NCI-H2227 (cell line): ENCODE measurements around the gene IGSF11.
"Not testable (repeated sequence)": the region's sequence is repeated elsewhere in the genome, so short reads cannot be mapped to it uniquely, and the experiment has no call there.

Experiments
- DNase-seq: peaks from one replicate; lab custom pipeline; 2025; ENCODE audit not compliant: unreplicated experiment; lab: John Stamatoyannopoulos, UW

The IGSF11 gene, protein sequence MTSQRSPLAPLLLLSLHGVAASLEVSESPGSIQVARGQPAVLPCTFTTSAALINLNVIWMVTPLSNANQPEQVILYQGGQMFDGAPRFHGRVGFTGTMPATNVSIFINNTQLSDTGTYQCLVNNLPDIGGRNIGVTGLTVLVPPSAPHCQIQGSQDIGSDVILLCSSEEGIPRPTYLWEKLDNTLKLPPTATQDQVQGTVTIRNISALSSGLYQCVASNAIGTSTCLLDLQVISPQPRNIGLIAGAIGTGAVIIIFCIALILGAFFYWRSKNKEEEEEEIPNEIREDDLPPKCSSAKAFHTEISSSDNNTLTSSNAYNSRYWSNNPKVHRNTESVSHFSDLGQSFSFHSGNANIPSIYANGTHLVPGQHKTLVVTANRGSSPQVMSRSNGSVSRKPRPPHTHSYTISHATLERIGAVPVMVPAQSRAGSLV

GRCh38 chr3:119034256-119035013 lies at the start of gene IGSF11:
Gene IGSF11, minus strand, starts transcription at chr3:119034846. Its CDS starts 264 bp downstream, at chr3:119034582.
- DNase-seq, result peak; percentile 69

DNA sequence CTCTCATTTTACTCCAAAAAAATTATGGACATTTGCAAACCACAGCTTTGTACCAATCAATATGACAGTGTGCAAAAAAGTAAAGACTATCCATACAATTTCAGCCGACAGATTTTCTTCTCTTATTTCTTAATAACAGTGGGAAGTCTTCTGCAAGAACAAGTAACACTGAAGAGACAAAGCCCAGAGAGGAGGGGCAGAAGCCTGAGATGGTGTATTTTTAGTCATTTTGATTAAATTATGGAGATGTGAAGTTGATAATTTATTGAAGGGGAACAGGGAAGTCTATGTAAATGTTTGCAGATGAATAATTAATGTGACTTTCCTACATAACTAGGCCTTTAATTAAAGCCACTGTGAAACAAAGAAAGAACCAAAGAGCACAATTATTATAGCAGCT lies 45.7 kb upstream of the IGSF11 start:
- no peak for DNase-seq

DNA sequence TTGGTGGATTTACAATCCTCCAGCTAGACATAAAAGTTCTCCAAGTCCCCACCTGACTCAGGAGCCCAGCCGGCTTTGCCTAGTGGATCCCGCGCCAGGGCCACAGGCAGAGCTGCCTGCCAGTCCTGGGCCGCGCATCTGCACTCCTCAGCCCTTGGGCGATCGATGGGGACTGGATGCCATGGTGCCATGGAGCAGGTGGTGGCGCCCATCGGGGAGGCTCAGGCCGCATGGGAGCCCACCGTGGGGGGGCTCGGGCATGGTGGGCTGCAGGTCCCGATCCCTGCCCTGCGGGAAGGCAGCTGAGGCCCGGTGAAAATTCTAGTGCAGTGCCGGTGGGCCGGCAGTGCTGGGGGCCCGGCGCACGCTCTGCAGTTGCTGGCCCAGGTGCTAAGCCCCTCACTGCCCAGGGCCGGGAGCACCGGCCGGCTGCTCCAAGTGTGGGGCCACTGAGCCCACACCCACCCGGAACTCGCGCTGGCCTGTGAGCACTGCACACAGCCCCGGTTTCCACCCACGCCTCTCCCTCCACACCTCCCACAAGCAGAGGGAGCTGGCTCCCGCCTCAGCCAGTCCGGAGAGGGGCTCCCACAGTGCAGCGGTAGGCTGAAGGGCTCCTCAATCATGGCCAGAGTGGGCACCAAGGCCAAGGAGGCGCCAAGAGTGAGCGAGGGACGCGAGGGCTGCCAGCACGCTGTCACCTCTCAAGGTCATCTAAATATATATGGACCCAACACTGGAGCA lies 38.8 kb upstream of the IGSF11 start:
- no peak for DNase-seq

DNA sequence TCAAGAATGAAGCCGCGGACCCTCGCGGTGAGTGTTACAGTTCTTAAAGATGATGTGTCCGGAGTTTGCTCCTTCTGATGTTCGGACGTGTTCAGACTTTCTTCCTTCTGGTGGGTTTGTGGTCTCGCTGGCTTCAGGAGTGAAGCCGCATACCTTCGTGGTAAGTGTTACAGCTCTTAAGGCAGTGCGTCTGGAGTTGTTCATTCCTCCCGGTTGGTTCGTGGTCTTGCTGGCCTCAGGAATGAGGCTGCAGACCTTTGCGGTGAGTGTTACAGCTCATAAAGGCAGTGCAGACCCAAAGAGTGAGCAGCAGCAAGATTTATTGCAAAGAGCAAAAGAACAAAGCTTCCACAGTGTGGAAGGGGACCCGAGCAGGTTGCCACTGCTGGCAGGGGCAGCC lies 37.8 kb upstream of the IGSF11 start:
- DNase-seq, result not testable (repeated sequence)

DNA sequence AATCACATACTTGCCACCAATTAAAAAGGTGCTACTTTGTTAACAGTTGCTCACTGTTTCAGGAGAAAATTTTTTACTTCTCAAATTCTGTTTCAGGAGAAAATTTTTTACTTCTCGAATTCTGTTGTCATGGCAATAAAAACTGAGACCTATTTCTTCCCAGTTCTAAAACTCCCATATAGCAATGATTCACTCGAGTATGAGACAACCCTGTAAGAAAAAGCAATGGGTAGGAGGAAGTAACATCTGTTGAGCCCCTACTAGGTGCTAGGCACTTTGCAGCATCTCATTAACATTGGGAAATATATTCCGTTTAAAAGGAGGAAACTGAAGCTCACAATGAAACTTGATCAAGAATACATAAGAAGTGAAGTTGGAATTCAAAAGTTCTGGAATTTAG lies 35.1 kb upstream of the IGSF11 start:
- DNase-seq, result no peak

- DNase-seq, result no peak
These were observed 28.8 kb upstream of the IGSF11 start for GRCh38 chr3:119063471-119063870.

DNA sequence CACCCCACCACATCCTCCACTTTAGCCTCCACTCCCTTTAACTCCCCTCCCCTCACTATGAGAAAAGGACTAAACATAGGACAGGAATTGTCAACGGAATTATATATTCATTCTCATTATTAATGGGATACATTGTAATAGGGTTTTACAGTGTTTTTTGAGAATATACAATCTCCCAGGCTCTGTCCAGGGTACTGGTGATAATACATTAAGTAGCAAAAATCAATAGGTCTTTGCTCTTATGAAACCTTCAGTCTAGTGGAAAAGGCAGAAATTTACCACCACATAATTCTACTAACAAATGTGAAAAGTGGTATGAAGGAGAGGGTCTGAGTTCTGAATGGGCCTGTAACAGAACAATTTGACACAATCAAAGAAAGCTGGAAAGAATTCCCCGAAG lies 28.2 kb upstream of the IGSF11 start:
- DNase-seq, result no peak

GRCh38 chr3:119044593-119044992 lies 9.9 kb upstream of the IGSF11 start:
- DNase-seq, result no peak

GRCh38 chr3:119042162-119042561 lies 7.5 kb upstream of the IGSF11 start:
- DNase-seq, result no peak

DNA sequence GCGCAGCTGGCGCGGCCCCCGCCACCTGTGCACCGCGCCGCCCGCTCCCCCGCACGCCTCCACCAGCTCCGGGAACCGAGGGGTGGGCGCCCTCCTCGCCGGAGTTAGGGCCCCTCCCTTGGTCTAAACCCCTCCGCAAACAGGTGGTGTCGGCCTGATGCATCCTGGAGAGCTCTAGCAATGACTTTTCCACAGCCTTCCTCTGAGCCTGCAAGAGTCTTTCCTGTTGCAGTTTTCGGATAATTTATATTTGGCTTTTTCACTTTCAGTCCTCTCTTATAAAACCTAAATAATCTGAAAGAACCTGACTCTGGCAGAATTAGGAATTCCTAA lies 334 bp upstream of the IGSF11 start:
- no peak for DNase-seq

- no peak for DNase-seq
These were observed 1.0 kb downstream of the IGSF11 start for GRCh38 chr3:119033393-119034255.

- no peak for DNase-seq
These were observed 9.4 kb downstream of the IGSF11 start for GRCh38 chr3:119025171-119025795.

DNA sequence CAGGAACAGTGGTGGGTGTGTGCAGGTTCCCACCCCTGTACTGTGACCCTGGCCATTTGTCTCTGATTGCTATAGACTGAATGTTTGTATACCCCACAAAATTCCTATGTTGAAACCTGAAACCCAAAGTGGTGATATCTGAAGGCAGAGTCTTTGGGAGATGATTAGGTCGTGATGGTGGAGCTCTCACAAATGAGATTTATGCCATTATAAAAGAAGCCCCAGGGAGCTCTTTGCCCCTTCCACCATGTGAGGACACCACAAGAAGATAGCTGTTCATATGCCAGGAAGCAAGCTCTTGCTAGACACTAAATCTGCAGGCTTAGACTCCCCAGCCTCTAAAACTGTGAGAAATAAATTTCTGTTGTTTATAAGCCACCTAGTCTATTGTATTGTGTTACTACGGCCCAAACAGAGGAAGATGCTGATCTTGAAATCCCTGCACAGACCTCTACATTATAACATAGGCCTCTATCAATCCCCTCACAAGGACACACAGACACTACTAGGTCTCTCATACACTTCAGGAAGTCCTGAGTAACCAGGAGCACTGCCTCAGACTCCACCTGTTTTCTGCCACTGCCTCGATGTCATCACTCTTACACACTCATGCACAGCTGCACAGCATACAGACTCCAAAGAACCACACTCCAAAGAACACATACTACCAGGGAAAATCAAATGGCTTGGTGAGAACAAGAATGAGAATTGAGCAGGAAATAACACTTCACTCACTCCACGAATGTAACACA lies 14.7 kb downstream of the IGSF11 start:
- no peak for DNase-seq

GRCh38 chr3:119018690-119019463 lies 15.8 kb downstream of the IGSF11 start:
- no peak for DNase-seq

- DNase-seq, result no peak
These were observed 18.7 kb downstream of the IGSF11 start for GRCh38 chr3:119015942-119016341.

DNA sequence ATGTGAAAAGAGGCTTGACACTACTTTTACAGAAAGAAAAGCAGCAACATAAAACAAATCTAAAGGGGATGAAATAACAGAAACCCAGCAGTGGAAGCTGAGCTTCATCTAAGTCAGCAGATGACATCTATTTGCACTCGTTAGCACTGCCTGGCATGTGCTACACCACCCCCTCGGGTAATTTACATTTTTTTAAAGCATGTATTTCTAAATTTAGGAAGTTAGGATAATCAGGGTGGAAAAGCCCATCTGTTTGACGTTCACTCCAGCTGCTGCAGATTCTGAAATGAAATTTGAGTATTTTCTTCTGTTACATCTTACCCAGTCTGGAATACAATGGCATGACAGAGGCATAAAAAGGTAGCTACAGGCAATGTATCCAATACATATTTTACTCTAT lies 20.7 kb downstream of the IGSF11 start:
- DNase-seq, result no peak

DNA sequence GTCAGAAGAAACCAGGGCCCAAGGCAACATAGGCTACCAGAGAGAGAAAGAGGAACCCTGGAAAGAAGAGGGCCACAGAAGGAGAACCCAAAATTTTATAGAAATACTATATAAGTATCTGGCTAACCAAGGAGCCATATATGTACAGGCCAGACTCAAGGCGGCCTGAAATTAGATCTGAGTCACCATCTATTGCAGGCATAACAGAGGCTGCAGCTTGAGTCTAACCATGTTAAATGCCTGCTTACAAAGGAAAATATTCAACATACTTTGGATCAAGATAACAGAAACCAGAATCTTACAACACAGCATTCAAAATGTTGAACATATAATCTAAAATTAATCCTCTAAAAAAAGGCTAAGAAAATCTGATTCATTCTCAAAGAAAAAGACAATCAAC lies 23.1 kb downstream of the IGSF11 start:
- DNase-seq, result no peak

GRCh38 chr3:118997190-118997589 lies 37.5 kb downstream of the IGSF11 start:
- DNase-seq, result no peak

GRCh38 chr3:118991775-118992174 lies 42.9 kb downstream of the IGSF11 start:
- DNase-seq, result no peak
